Adipocyte (in vitro differentiated cells): ENCODE measurements around the gene PAN3.

Experiments used
- DNase-seq: peaks from one replicate; pipeline ENCODE4 v3.0.0-alpha.2; 2015; ENCODE audit warnings: low read depth
- H3K27me3 ChIP-seq: replicated peaks from 2 replicates; pipeline ENCODE4 v1.7.0; 2013; ENCODE audit warnings: mild to moderate bottlenecking, low read length, moderate library complexity; ENCODE audit not compliant: control insufficient read depth, insufficient read depth
- H3K36me3 ChIP-seq: 2 replicates; pipeline ENCODE4 v1.7.0; 2013; ENCODE audit warnings: low read length, mild to moderate bottlenecking, moderate library complexity; ENCODE audit not compliant: control insufficient read depth, insufficient read depth, severe bottlenecking
- H3K4me1 ChIP-seq: 2 replicates; pipeline ENCODE4 v1.7.0; 2013; ENCODE audit warnings: mild to moderate bottlenecking, low read length, moderate library complexity; ENCODE audit not compliant: control insufficient read depth, insufficient read depth
- H3K4me3 ChIP-seq: 2 replicates; pipeline ENCODE4 v1.7.0; 2013; ENCODE audit warnings: mild to moderate bottlenecking, low read length, moderate library complexity
- H3K9ac ChIP-seq: 2 replicates; pipeline ENCODE4 v1.7.0; 2013; ENCODE audit warnings: mild to moderate bottlenecking, low read length, moderate library complexity
- H3K9me3 ChIP-seq: 2 replicates; pipeline ENCODE4 v1.7.0; 2013; ENCODE audit warnings: mild to moderate bottlenecking, low read length, moderate library complexity; ENCODE audit not compliant: control insufficient read depth

PAN3 gene

GRCh38 chr13:28316129-28316528, 177.8 kb downstream of the PAN3 start:
- no peaks in the 10 kb centered on the region for H3K4me1 ChIP-seq
- H3K4me3 ChIP-seq, result no peak overlapping the region
- H3K36me3 ChIP-seq, result no peaks in the 10 kb centered on the region
- H3K27me3 ChIP-seq, result no peaks in the 10 kb centered on the region
- no peak for DNase-seq
- no peak overlapping the region for H3K9ac ChIP-seq
- H3K9me3 ChIP-seq, result no peaks in the 10 kb centered on the region

DNA sequence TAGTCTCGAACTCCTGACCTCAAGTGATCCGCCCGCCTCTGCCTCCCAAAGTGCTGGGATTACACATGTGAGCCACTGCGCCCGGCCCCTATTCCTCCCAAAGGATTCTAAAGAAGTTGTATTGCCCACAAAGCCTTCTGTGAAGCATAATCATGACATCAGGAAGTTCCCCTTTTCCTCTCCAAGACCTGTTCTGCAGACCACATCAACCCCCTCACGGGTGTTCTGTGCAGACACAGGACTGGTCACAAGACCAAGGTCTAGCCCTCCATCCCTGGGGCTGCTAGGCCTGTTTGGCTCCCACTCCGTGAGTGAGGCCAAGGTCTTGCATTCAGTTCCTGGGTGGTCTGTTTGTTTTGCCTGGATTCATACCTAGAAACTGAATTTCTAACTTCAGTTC, 178.5 kb downstream of the PAN3 start:
- Histone ChIP-seq H3K4me1 (peaks cover under 1% of the 10 kb centered on the region), H3K9ac (no peak overlapping the region), H3K36me3 (no peaks in the 10 kb centered on the region), H3K4me3 (no peak overlapping the region), H3K27me3 (no peaks in the 10 kb centered on the region), H3K9me3 (no peaks in the 10 kb centered on the region)
- no peak for DNase-seq

GRCh38 chr13:28318496-28318895, 180.2 kb downstream of the PAN3 start:
- no peaks in the 10 kb centered on the region for H3K27me3 ChIP-seq
- peaks cover 10% of the 10 kb centered on the region for H3K4me1 ChIP-seq
- H3K9me3 ChIP-seq, result no peaks in the 10 kb centered on the region
- H3K4me3 ChIP-seq, result no peak overlapping the region
- DNase-seq, result no peak
- no peak overlapping the region for H3K9ac ChIP-seq
- H3K36me3 ChIP-seq, result no peaks in the 10 kb centered on the region

DNA sequence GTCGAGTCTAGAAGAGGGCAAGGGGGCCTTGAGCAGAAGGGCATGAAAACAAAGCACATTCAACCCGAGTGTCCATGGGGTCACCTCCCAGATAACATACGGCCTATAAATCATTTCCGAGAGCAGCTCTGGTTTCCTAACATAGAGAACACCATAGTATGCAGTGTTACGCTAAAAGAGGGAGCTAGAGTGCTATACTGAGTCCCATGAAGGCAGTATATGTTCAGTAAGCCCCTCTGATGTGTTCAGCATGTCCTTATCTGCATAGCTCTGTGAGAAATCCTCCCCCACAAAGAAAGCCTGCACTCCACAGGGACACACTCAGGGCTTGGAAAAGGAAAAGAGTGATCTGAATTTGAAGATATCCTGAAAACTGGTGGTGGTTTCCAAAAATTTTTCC, 181.2 kb downstream of the PAN3 start:
- peaks cover 13% of the 10 kb centered on the region for H3K4me1 ChIP-seq
- H3K27me3 ChIP-seq, result no peaks in the 10 kb centered on the region
- H3K9me3 ChIP-seq, result no peaks in the 10 kb centered on the region
- H3K4me3 ChIP-seq, result no peak overlapping the region
- DNase-seq, result no peak
- H3K36me3 ChIP-seq, result no peaks in the 10 kb centered on the region
- H3K9ac ChIP-seq, result no peak overlapping the region

GRCh38 chr13:28320209-28320608, 181.9 kb downstream of the PAN3 start:
- no peaks in the 10 kb centered on the region for H3K27me3 ChIP-seq
- H3K9me3 ChIP-seq, result no peaks in the 10 kb centered on the region
- H3K36me3 ChIP-seq, result no peaks in the 10 kb centered on the region
- no peak overlapping the region for H3K9ac ChIP-seq
- H3K4me1 ChIP-seq, result peaks cover 20% of the 10 kb centered on the region
- no peak for DNase-seq
- H3K4me3 ChIP-seq, result no peak overlapping the region

DNA sequence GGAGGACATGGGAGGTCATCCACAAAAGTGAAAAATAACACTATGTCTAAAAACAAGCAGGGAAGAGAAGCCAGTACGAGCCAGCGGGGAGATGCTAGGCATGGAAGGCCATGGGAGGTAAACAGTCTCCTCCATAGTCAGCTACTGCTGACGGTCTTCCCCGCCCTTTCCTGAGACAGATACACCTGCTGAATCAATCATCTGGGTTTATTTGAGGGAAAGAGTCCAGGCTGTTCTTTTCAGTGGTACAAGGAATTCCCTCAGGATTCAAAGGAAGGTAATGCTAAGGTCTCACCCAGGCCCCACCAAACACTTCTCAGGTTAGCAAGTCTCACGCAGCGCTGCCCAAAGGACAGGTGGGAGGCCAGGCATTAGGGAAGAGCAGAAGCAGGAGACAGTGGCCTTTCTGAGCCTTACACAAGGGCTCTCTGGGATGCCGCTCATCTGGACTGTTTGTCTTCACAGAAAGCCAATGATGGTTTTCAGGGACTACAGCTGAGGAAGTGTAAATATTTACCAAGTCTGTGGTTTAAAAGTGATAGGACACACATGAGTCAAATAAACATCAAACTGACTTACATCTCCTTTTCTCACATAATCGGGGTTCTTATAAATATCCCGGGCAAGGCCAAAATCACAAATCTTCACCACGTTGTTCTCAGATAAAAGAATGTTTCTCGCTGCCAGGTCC, 182.7 kb downstream of the PAN3 start:
- Histone ChIP-seq H3K9me3 (no peaks in the 10 kb centered on the region), H3K27me3 (no peaks in the 10 kb centered on the region), H3K4me3 (no peak overlapping the region), H3K9ac (no peak overlapping the region), H3K4me1 (peaks cover 21% of the 10 kb centered on the region), H3K36me3 (no peaks in the 10 kb centered on the region)
- no peak for DNase-seq

- no peak overlapping the region for H3K9ac ChIP-seq
- H3K27me3 ChIP-seq, result no peaks in the 10 kb centered on the region
- H3K4me1 ChIP-seq, result peaks cover 21% of the 10 kb centered on the region
- no peaks in the 10 kb centered on the region for H3K36me3 ChIP-seq
- H3K4me3 ChIP-seq, result no peak overlapping the region
- no peaks in the 10 kb centered on the region for H3K9me3 ChIP-seq
- no peak for DNase-seq
These were observed 183.4 kb downstream of the PAN3 start for GRCh38 chr13:28321756-28322155.

DNA sequence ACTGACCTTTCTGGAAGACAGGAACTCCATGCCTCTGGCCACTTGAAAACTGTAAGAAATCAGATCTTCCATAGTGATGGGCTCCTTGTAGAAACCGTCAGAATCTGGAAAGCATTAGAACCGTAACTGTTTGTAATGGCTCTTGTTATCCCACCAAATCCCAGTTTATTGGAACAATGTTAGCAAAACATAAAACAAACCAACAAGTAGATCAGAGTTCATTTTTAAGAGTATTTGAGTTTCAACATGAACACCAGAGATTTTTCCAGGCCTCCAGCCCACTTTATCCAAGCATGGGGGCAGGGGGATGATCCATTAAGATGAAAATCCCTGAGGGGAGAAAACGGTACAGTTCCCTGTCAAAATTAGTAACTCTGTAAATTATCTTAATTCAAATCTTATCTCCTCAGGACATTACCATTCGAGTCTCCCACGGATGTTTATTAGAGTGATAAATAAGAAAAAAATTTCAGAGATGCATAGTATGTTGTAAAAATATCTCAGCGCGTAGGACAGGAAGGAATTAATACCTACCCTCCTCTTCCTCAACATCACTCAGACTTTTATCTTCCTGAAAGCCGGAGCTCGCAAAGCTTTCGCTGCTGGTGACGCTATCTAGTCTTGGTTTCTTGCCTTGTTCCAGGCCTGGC, 184.0 kb downstream of the PAN3 start:
- no peaks in the 10 kb centered on the region for H3K36me3 ChIP-seq
- H3K9me3 ChIP-seq, result no peaks in the 10 kb centered on the region
- DNase-seq, result peak; percentile 42
- H3K4me1 ChIP-seq, result peaks cover 21% of the 10 kb centered on the region
- no peaks in the 10 kb centered on the region for H3K27me3 ChIP-seq
- H3K9ac ChIP-seq, result no peak overlapping the region
- H3K4me3 ChIP-seq, result no peak overlapping the region

DNA sequence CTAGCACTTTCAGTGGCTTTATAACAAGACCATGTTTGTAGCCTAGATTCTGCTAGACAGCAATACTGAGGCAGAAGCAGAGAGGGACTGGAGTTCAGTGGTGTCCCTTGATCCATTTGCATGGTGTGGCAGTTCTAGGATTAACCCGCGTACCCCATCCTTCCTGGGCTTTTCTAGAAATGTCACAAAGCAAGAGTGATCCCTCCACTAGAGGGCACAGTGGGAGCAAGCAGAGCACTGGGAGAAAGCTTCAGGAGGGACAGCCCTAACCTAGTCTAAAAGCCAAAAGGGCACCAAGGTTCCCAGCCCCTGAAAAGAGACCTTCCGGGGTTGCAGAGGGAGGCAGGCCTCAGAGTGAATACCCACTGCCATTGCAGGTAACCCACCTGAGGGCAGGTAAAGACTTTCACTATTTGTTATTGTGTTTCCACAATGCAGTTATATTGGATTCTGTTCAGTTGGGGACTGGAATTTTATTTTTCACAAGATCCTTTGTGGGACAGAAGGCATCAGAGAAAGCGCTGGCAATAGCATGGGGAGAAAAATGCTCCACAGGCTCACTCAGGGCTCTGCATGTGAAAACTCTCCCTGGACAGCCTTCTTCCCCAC, 185.9 kb downstream of the PAN3 start:
- H3K9me3 ChIP-seq, result no peaks in the 10 kb centered on the region
- peaks cover 28% of the 10 kb centered on the region for H3K4me1 ChIP-seq
- no peak overlapping the region for H3K9ac ChIP-seq
- H3K4me3 ChIP-seq, result no peak overlapping the region
- DNase-seq, result peak; percentile 85
- no peaks in the 10 kb centered on the region for H3K36me3 ChIP-seq
- H3K27me3 ChIP-seq, result no peaks in the 10 kb centered on the region

DNA sequence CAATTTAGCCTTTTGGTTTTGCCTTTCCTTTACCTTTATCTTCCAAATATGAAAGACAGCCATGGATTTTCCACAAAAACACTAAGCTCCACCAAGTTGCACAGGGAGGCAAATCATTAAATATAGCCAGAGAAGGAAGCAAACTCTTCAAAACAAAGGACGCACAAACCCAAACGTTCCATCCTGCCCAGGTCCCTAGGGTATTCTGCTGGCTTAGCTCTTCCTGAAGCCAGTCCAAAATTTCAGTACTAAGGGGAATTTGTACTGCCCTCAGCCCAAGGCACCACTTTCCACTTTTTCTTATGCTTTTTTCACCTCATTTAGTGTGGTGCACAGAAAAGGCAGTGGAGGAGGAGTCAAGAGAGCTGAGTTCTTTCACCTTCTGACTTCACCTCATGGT, 186.7 kb downstream of the PAN3 start:
- no peak for DNase-seq
- Histone ChIP-seq H3K4me1 (peaks cover 35% of the 10 kb centered on the region), H3K9me3 (no peaks in the 10 kb centered on the region), H3K27me3 (no peaks in the 10 kb centered on the region), H3K9ac (no peak overlapping the region), H3K36me3 (no peaks in the 10 kb centered on the region), H3K4me3 (no peak overlapping the region)

DNA sequence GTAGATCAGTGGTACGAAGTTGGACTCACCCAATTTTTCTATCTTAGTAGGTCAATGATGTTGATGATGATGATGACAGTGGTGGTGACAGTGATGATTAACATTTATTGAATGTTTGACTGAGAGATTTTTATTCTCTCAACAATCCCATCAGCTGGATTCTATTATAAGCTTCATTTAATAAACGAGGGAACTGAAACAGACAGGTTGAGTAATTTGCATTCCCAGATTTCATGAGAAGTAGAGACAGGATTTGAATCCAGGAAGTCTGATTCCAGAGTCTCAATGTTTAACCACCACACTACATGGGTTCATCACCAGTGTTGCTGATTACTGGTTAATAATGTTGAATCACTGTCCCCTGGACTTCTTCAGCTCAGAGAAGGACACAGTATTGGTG, 187.7 kb downstream of the PAN3 start:
- no peaks in the 10 kb centered on the region for H3K27me3 ChIP-seq
- no peaks in the 10 kb centered on the region for H3K9me3 ChIP-seq
- no peaks in the 10 kb centered on the region for H3K36me3 ChIP-seq
- H3K9ac ChIP-seq, result no peak overlapping the region
- peaks cover 37% of the 10 kb centered on the region for H3K4me1 ChIP-seq
- no peak overlapping the region for H3K4me3 ChIP-seq
- DNase-seq, result no peak
